GM12865 (cell line): Measurements from ENCODE around the gene ERI3.

Experiments used
- DNase-seq: peaks from one replicate; pipeline ENCODE4 v3.0.0; 2010; ENCODE audit warnings: low read depth
- H3K4me3 ChIP-seq: 2 replicates; pipeline ENCODE4 v1.5.1; 2011; ENCODE audit warnings: mild to moderate bottlenecking, low read depth, low read length, control low read depth
- CTCF ChIP-seq: IDR thresholded peaks from 2 replicates; pipeline ENCODE4 v1.5.1; 2011; ENCODE audit warnings: low read length, control low read depth, low read depth, inconsistent platforms; ENCODE audit not compliant: insufficient read depth; ENCODE audit errors: missing control alignments

The ERI3 gene

GRCh38 chr1:44276901-44277300 is 78.2 kb downstream of the ERI3 start:
- no peak for DNase-seq
- TF ChIP-seq CTCF: no peak
- no peak overlapping the region for H3K4me3 ChIP-seq

- H3K4me3 ChIP-seq: no peak overlapping the region
- no peak for TF ChIP-seq CTCF
- no peak for DNase-seq
These were observed 79.1 kb downstream of the ERI3 start for GRCh38 chr1:44275991-44276405.

- no peak overlapping the region for H3K4me3 ChIP-seq
- DNase-seq: no peak
- no peak for TF ChIP-seq CTCF
These were observed 79.6 kb downstream of the ERI3 start for GRCh38 chr1:44275296-44275962.

GRCh38 chr1:44273560-44274350 is 81.3 kb downstream of the ERI3 start:
- no peak for DNase-seq
- no peak for TF ChIP-seq CTCF
- H3K4me3 ChIP-seq: no peak overlapping the region

GRCh38 chr1:44272992-44273391 is 82.1 kb downstream of the ERI3 start:
- DNase-seq: no peak
- TF ChIP-seq CTCF: no peak
- H3K4me3 ChIP-seq: no peak overlapping the region

GRCh38 chr1:44271646-44272045 is 83.4 kb downstream of the ERI3 start:
- no peak for DNase-seq
- no peak overlapping the region for H3K4me3 ChIP-seq
- no peak for TF ChIP-seq CTCF
